HFF-Myc (cell line): ENCODE measurements around the gene FARSA.

Experiments
- DNase-seq: peaks from one replicate; pipeline ENCODE4 v3.0.0-alpha.2; 2011; ENCODE audit warnings: low read depth; ENCODE audit errors: extremely low read depth
- H3K4me3 ChIP-seq: replicated peaks from 2 replicates; pipeline ENCODE4 v1.5.1; 2011; ENCODE audit warnings: low read depth, mild to moderate bottlenecking, control low read depth, low read length
- CTCF ChIP-seq: IDR thresholded peaks from 2 replicates; pipeline ENCODE4 v1.5.1; 2012; ENCODE audit warnings: mild to moderate bottlenecking, low read depth, low read length, control low read depth; ENCODE audit errors: missing control alignments

The FARSA gene

DNA sequence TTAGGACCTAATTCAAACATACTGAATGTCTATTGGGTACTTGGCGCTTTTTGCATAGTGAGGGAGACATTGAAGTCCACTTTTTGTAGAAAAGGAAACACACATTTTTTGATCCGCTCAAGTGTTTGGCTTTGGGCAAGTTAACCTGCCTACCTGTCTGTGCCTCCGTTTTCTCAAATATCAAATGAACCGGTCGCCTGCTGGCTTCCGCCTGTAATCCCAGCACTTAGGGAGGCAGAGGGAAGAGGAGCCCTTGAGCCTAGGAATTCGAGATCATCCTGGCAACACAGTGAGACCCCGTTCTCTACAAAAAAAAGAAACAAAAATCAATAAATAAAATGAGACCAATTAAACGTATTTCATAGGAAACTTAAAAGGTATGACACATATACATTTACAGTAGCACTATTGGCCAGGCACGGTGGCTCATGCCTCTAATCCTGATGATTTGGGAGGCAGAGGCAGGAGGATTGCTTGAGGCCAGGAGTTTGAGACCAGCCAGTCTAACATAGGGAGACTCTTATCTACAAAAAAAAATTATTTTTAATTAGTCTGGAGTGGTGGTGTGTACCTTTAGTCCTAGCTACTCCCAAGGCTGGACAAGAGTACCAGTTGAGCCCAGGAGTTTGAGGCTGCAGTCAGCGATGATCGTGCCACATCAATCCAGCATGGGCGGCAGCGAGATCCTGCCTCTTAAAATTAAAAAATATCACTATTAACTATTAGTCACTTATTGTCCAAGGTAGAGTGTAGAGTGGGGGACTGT is 13.4 kb upstream of the FARSA start:
- no peak for DNase-seq

DNA sequence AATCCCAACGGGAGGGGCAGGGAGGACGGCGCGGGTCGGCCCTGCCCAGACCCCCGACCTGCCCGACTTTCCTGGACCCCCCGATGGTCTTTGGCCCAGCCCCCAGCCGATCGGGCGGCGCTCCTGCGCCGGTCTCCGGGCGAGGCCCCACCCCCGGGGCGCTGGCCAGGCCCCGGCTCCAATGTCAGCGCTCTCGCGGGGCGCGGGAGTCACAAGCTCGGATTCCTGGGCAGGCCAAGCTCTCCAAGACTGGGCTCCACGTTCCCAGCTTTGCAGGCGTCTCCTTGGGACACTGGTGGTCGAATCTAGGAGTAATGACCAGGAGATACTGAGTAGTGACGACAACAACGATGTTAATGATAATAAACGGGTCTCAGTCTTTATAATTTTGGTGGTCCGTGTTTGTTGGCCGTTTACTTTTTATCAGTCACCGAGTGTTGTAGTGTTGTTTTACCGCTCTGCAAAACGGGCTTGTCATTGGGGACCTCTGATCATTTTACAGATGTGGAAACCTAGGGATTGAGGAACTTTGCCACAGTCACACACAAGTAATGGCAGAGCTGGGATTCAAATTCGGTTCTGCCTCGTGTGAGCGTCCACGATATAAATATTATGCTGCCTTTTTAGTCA is 12.7 kb upstream of the FARSA start:
- H3K4me3 ChIP-seq = peak overlapping the region; percentile 65
- DNase-seq = no peak
- no peak for TF ChIP-seq CTCF

More for the DNA sequence above, 13.4 kb upstream of the FARSA start:
- H3K4me3 ChIP-seq = peak overlapping the region; percentile 65
- TF ChIP-seq CTCF = no peak

- peak; percentile 94 for DNase-seq
- peak within 1 kb of the TSS; percentile 65 for H3K4me3 ChIP-seq
- TF ChIP-seq CTCF = no peak
Measured at GRCh38 chr19:12945479-12946091, 12.1 kb upstream of the FARSA start, which contains the start of gene RAD23A. Gene RAD23A, plus strand, starts transcription at chr19:12945862. Its CDS starts 87 bp downstream, at chr19:12945949.

GRCh38 chr19:12944104-12944674 is 10.7 kb upstream of the FARSA start:
- no peak overlapping the region for H3K4me3 ChIP-seq
- DNase-seq = no peak
- no peak for TF ChIP-seq CTCF

- TF ChIP-seq CTCF = no peak
- no peak overlapping the region for H3K4me3 ChIP-seq
- DNase-seq = no peak
Measured at GRCh38 chr19:12943437-12944044, 10.0 kb upstream of the FARSA start.

DNA sequence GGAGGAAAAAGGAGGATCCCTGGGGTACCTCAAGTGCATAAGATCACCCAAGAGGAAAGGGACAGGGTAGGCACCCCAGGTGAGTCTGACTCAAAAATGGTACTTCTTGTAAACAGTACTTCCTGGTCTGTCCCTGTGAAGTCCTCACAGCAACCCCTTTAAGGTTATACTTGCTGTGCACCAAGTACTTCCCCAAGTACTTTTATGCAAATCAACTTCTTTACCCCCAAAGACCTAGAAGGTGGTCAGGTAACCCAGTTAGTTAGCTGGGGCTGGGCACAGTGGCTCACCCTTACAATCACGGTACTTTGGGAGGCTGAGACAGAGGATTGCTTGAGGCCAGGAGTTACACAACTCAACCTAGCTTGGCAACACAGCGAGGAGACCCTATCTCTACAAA is 7.4 kb upstream of the FARSA start:
- DNase-seq = no peak
- no peak for TF ChIP-seq CTCF
- peak overlapping the region; percentile 89 for H3K4me3 ChIP-seq
